H9 (cell line): ENCODE data around the gene DDX11. TPM values are rescaled to one million over a fixed set of nuclear protein-coding genes. Genes with fewer than 3 reads are reported as not detected.
"Not testable (repeated sequence)": the region's sequence is repeated elsewhere in the genome, so short reads cannot be mapped to it uniquely, and the experiment has no call there.

Experiments used
- DNase-seq: peaks from one replicate; pipeline ENCODE4 v3.0.0-alpha.2; 2017
- H2AFZ ChIP-seq: one replicate; pipeline ENCODE4 v1.6.1; 2013; ENCODE audit warnings: mild to moderate bottlenecking, low read length, control low read depth, moderate library complexity
- H2AK5ac ChIP-seq: 2 replicates; pipeline ENCODE4 v1.6.1; 2013; ENCODE audit warnings: low read length, control low read depth, mixed read lengths; ENCODE audit not compliant: insufficient read length
- H2BK120ac ChIP-seq: one replicate; pipeline ENCODE4 v1.6.1; 2013; ENCODE audit warnings: low read depth, mild to moderate bottlenecking, low read length, control low read depth, inconsistent platforms; ENCODE audit not compliant: poor library complexity, severe bottlenecking
- H2BK12ac ChIP-seq: 2 replicates; pipeline ENCODE4 v1.6.1; 2013; ENCODE audit warnings: low read length, control low read depth, mixed read lengths, low read depth; ENCODE audit not compliant: insufficient read length
- H2BK15ac ChIP-seq: 2 replicates; pipeline ENCODE4 v1.6.1; 2013; ENCODE audit warnings: low read depth, low read length, control low read depth
- H2BK20ac ChIP-seq: one replicate; pipeline ENCODE4 v1.6.1; 2013; ENCODE audit warnings: low read depth, mild to moderate bottlenecking, low read length, control low read depth, inconsistent platforms; ENCODE audit not compliant: poor library complexity, severe bottlenecking
- H2BK5ac ChIP-seq: 2 replicates; pipeline ENCODE4 v1.6.1; 2013; ENCODE audit warnings: low read length, control low read depth, mixed read lengths; ENCODE audit not compliant: insufficient read length
- H3K14ac ChIP-seq: 2 replicates; pipeline ENCODE4 v1.6.1; 2013; ENCODE audit warnings: low read length, control low read depth; ENCODE audit not compliant: insufficient read depth
- H3K18ac ChIP-seq: 2 replicates; pipeline ENCODE4 v1.6.1; 2013; ENCODE audit warnings: low read depth, mild to moderate bottlenecking, mixed read lengths, low read length, control low read depth; ENCODE audit not compliant: insufficient read length
- H3K23ac ChIP-seq: 2 replicates; pipeline ENCODE4 v1.6.1; 2013; ENCODE audit warnings: low read length, control low read depth, mixed read lengths, low read depth; ENCODE audit not compliant: insufficient read length
- H3K23me2 ChIP-seq: 2 replicates; pipeline ENCODE4 v1.6.1; 2013; ENCODE audit warnings: low read depth, mild to moderate bottlenecking, mixed read lengths, low read length, control low read depth; ENCODE audit not compliant: insufficient read length, poor library complexity, severe bottlenecking
- H3K27ac ChIP-seq: 2 replicates; pipeline ENCODE4 v1.5.1; 2013; ENCODE audit warnings: low read length, control low read depth, mixed read lengths, low read depth; ENCODE audit not compliant: insufficient read length
- H3K27me3 ChIP-seq: 2 replicates; pipeline ENCODE4 v1.6.1; 2013; ENCODE audit warnings: low read length, control low read depth, inconsistent platforms; ENCODE audit not compliant: insufficient read depth
- H3K4ac ChIP-seq: 2 replicates; pipeline ENCODE4 v1.6.1; 2013; ENCODE audit warnings: low read depth, mild to moderate bottlenecking, control low read depth, inconsistent platforms, low read length, moderate library complexity
- H3K4me1 ChIP-seq: 2 replicates; pipeline ENCODE4 v1.6.1; 2013; ENCODE audit warnings: low read length, control low read depth, inconsistent platforms; ENCODE audit not compliant: insufficient read depth
- H3K4me2 ChIP-seq: 2 replicates; pipeline ENCODE4 v1.6.1; 2013; ENCODE audit warnings: low read length, control low read depth, mixed read lengths; ENCODE audit not compliant: insufficient read length, insufficient read depth
- H3K56ac ChIP-seq: 2 replicates; pipeline ENCODE4 v1.6.1; 2013; ENCODE audit warnings: low read depth, mild to moderate bottlenecking, mixed read lengths, low read length, control low read depth; ENCODE audit not compliant: insufficient read length
- H3K79me1 ChIP-seq: 2 replicates; pipeline ENCODE4 v1.6.1; 2013; ENCODE audit warnings: low read depth, mild to moderate bottlenecking, moderate library complexity, low read length, control low read depth, inconsistent platforms; ENCODE audit not compliant: insufficient read depth, poor library complexity, severe bottlenecking
- H3K79me2 ChIP-seq: 2 replicates; pipeline ENCODE4 v1.6.1; 2013; ENCODE audit warnings: low read length, control low read depth, inconsistent platforms; ENCODE audit not compliant: insufficient read depth
- H3K9ac ChIP-seq: 2 replicates; pipeline ENCODE4 v1.6.1; 2013; ENCODE audit warnings: low read length, control low read depth, mixed read lengths; ENCODE audit not compliant: insufficient read length; ENCODE audit errors: extremely low read depth
- H3K9me3 ChIP-seq: one replicate; pipeline ENCODE4 v1.6.1; 2013; ENCODE audit warnings: low read depth, low read length, inconsistent platforms; ENCODE audit not compliant: control insufficient read depth
- H3T11ph ChIP-seq: one replicate; pipeline ENCODE4 v1.6.1; 2013; ENCODE audit warnings: mild to moderate bottlenecking, low read length, control low read depth, inconsistent platforms
- H4K20me1 ChIP-seq: one replicate; pipeline ENCODE4 v1.6.1; 2013; ENCODE audit not compliant: control insufficient read depth, insufficient read length, insufficient read depth
- H4K5ac ChIP-seq: 2 replicates; pipeline ENCODE4 v1.6.1; 2013; ENCODE audit warnings: low read depth, mild to moderate bottlenecking, mixed read lengths, low read length, control low read depth; ENCODE audit not compliant: insufficient read length
- H4K8ac ChIP-seq: replicated peaks from 2 replicates; pipeline ENCODE4 v1.6.1; 2013; ENCODE audit warnings: low read length, control low read depth, mixed read lengths, low read depth; ENCODE audit not compliant: insufficient read length
- H4K91ac ChIP-seq: 2 replicates; pipeline ENCODE4 v1.6.1; 2013; ENCODE audit warnings: low read depth, mild to moderate bottlenecking, moderate library complexity, mixed read lengths, low read length, control low read depth; ENCODE audit not compliant: insufficient read length
- H3K27ac Mint-ChIP-seq, 3 experiments: 2 replicates in 2 of 3; 3 replicates in 1 of 3; pipeline ENCODE4 v1.8.0; 2020 to 2021; ENCODE audit warnings: mixed read lengths in 3 of 3, mild to moderate bottlenecking in 1 of 3, moderate library complexity in 1 of 3
- H3K27me3 Mint-ChIP-seq: 2 replicates; pipeline ENCODE4 v1.8.0; 2021; ENCODE audit warnings: low read depth, mild to moderate bottlenecking, moderate library complexity, mixed read lengths
- H3K36me3 Mint-ChIP-seq, 3 experiments: 2 replicates in 2 of 3; 3 replicates in 1 of 3; pipeline ENCODE4 v1.8.0; 2020 to 2021; ENCODE audit warnings: low read depth in 3 of 3, mixed read lengths in 3 of 3; ENCODE audit not compliant: insufficient read depth in 1 of 3
- H3K4me1 Mint-ChIP-seq, 2 experiments: 2 replicates each; pipeline ENCODE4 v1.8.0; 2020; ENCODE audit warnings: mixed read lengths in 2 of 2
- H3K4me3 Mint-ChIP-seq, 2 experiments: 2 replicates in 1 of 2; 3 replicates in 1 of 2; pipeline ENCODE4 v1.8.0; 2020 to 2021; ENCODE audit warnings: mild to moderate bottlenecking in 2 of 2, mixed read lengths in 2 of 2, moderate library complexity in 1 of 2
- H3K9me3 Mint-ChIP-seq, 2 experiments: 2 replicates in 1 of 2; 3 replicates in 1 of 2; pipeline ENCODE4 v1.8.0; 2020; ENCODE audit warnings: mild to moderate bottlenecking in 2 of 2, mixed read lengths in 2 of 2, moderate library complexity in 1 of 2
- WGBS: extraction: QIAGEN DNeasy Blood & Tissue Kit; methylation state at CpG from one replicate; pipeline ENCODE4 v1.1.7; 2013; ENCODE audit warnings: missing lambda C conversion rate, low lambda C conversion rate, mixed read lengths; ENCODE audit not compliant: insufficient read length; ENCODE audit errors: extremely low coverage; 5-methylcytosine and 5-hydroxymethylcytosine counted together
- total RNA-seq: library from RNA; stranded (reverse); gene quantifications from 2 replicates; pipeline ENCODE4 v1.2.1, GENCODE V29; 2021

The DDX11 gene
- total RNA-seq, 1 experiment from 2014 or later: 183 TPM

DNA sequence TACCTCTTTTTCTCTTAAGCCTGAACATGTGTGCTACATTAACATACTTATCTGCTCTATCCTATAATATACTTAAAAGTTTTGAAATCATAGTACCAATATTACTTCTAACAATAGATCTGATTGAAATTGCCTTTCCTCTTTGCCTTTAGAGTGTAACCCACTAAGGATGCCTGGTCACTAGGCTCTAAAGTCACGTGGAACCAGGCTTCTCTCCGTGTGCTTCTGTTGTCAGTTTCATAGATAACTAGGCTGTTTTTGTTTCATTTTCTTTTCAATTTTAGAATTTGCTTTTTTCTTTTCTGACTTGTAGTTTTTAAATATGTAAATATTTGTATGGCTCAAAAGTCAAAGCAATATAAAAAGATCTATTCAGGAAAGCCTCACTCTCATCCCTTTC, 25.8 kb downstream of the DDX11 start:
- H3K36me3 Mint-ChIP-seq: peaks cover 44 to 83% (median 76%) of the 10 kb centered on the region in 3 experiments
- not testable (repeated sequence) for H3K79me1 ChIP-seq, H2AFZ ChIP-seq, H3K4me2 ChIP-seq, H3K27ac ChIP-seq, H2BK20ac ChIP-seq, H4K8ac ChIP-seq, H3K9ac ChIP-seq, H3K18ac ChIP-seq, H3K27ac Mint-ChIP-seq, H4K91ac ChIP-seq, H3K9me3 Mint-ChIP-seq, H3K4me1 Mint-ChIP-seq, H3K9me3 ChIP-seq, H2BK5ac ChIP-seq, H3K14ac ChIP-seq, H2BK120ac ChIP-seq, H4K20me1 ChIP-seq, H3K23me2 ChIP-seq, H3T11ph ChIP-seq, H2AK5ac ChIP-seq, DNase-seq, H3K4me1 ChIP-seq, H3K23ac ChIP-seq, H3K4me3 Mint-ChIP-seq, H2BK12ac ChIP-seq, H3K27me3 Mint-ChIP-seq, H3K56ac ChIP-seq, H2BK15ac ChIP-seq, H3K4ac ChIP-seq, H3K27me3 ChIP-seq, H4K5ac ChIP-seq, H3K79me2 ChIP-seq
- no CpG with 5 or more reads among the region's 2 CpGs for WGBS

GRCh38 chr12:31100503-31101208, 27.0 kb downstream of the DDX11 start:
- not testable (repeated sequence) for H3T11ph ChIP-seq, H3K23ac ChIP-seq, H3K4me2 ChIP-seq, H3K79me1 ChIP-seq, H3K79me2 ChIP-seq, H3K14ac ChIP-seq, H2BK12ac ChIP-seq, H2AFZ ChIP-seq, H2AK5ac ChIP-seq, H4K20me1 ChIP-seq, H4K5ac ChIP-seq, H3K4ac ChIP-seq, H4K91ac ChIP-seq, H3K9me3 ChIP-seq, H3K4me1 Mint-ChIP-seq, H2BK20ac ChIP-seq, H3K18ac ChIP-seq, H4K8ac ChIP-seq, H3K9me3 Mint-ChIP-seq, H3K27me3 Mint-ChIP-seq, H3K56ac ChIP-seq, H3K27ac ChIP-seq, H3K9ac ChIP-seq, H3K27me3 ChIP-seq, H2BK120ac ChIP-seq, H3K4me1 ChIP-seq, H2BK15ac ChIP-seq, H3K23me2 ChIP-seq, H2BK5ac ChIP-seq, H3K4me3 Mint-ChIP-seq
- WGBS: no CpG with 5 or more reads among the region's 26 CpGs
- DNase-seq: peak; percentile 29
- peak overlapping the region in 2 of 3 experiments; percentile 33 to 39; a peak in 2 of 7 replicates for H3K27ac Mint-ChIP-seq
- peaks cover 38 to 74% (median 66%) of the 10 kb centered on the region in 3 experiments for H3K36me3 Mint-ChIP-seq
